Measurements from ENCODE around the gene CFAP221. TPM values are rescaled to one million over a fixed set of nuclear protein-coding genes. Genes with fewer than 3 reads are reported as not detected.

Gene CFAP221
- total and polyA plus RNA-seq, 2 donors (not counting 3 experiments of a cell fraction or from before 2014, with no cell fraction given): 0.06 TPM; not detected in 1

GRCh38 chr2:119691189-119691588 is 146.9 kb downstream of the CFAP221 start:
- Histone ChIP-seq H3K9me3 (replicated peaks; ENCODE audit: control insufficient read depth, insufficient read depth, low read length) (no peaks in the 10 kb centered on the region), H3K27me3 (ENCODE audit: control insufficient read depth in 2 of 2, insufficient read depth in 2 of 2, low read length in 2 of 2) (no peaks in the 10 kb centered on the region), H3K4me3 (replicated peaks in 1 of 3; ENCODE audit: insufficient read depth in 1 of 3, low read depth in 1 of 3, low read length in 3 of 3) (no peak overlapping the region), H3K27ac (ENCODE audit: insufficient read depth, low read depth, low read length) (no peak overlapping the region), H3K4me1 (ENCODE audit: control insufficient read depth, extremely low read depth, insufficient read depth, low read length) (no peaks in the 10 kb centered on the region), H3K36me3 (ENCODE audit: control insufficient read depth in 2 of 2, extremely low read depth in 1 of 2, insufficient read depth in 2 of 2, low read length in 2 of 2) (no peaks in the 10 kb centered on the region), H3K4me2 (ENCODE audit: insufficient read depth, low read length) (no peak overlapping the region), H4K20me1 (replicated peaks; ENCODE audit: control insufficient read depth, extremely low read depth, insufficient read depth, low read length) (no peaks in the 10 kb centered on the region), H3K9ac (replicated peaks; ENCODE audit: extremely low read depth, insufficient read depth, low read length) (no peak overlapping the region), H2AFZ (ENCODE audit: low read depth, low read length) (no peak overlapping the region), H3K9me1 (replicated peaks; ENCODE audit: control insufficient read depth, extremely low read depth, insufficient read depth, low read length) (no peaks in the 10 kb centered on the region), H3K79me2 (ENCODE audit: control insufficient read depth, insufficient read depth, low read length) (no peaks in the 10 kb centered on the region)
- no TSS peak for BruUV-seq (replicated peaks)
- no peak for TF ChIP-seq POLR2AphosphoS5 (IDR thresholded peaks at IDR 0.05; ENCODE audit: insufficient read depth, low read depth, low read length)
- no peak for TF ChIP-seq MYC (IDR thresholded peaks at IDR 0.05; ENCODE audit: low read depth, low read length)
- no peak for FAIRE-seq
- ChIA-PET POLR2A (no interaction called here), CTCF (interaction anchor here (1.1 to 2.6 kb wide), 2 partner anchors 12 kb away, joined by 3 to 12 read pairs; partner anchors contain the start of gene TMEM177)
- DNase-seq (ENCODE audit: low read depth, low spot score): no peak
- intact Hi-C loops (cut with micrococcal nuclease) (no loop called here), dilution Hi-C loops (cut with MboI; ENCODE audit: extremely low pct_ligation_motif_present, low sequenced_read_pairs) (no loop called here)

GRCh38 chr2:119691651-119692245 is 147.5 kb downstream of the CFAP221 start:
- H2AFZ ChIP-seq (ENCODE audit: low read depth, low read length): no peak overlapping the region
- no TSS peak for BruUV-seq (replicated peaks)

More at GRCh38 chr2:119691651-119692245, 147.5 kb downstream of the CFAP221 start:
- no peaks in the 10 kb centered on the region for H3K4me1 ChIP-seq (ENCODE audit: control insufficient read depth, extremely low read depth, insufficient read depth, low read length)
- H3K27ac ChIP-seq (ENCODE audit: insufficient read depth, low read depth, low read length): no peak overlapping the region
- H3K79me2 ChIP-seq (ENCODE audit: control insufficient read depth, insufficient read depth, low read length): no peaks in the 10 kb centered on the region
- no peak for FAIRE-seq
- H3K9me3 ChIP-seq (replicated peaks; ENCODE audit: control insufficient read depth, insufficient read depth, low read length): no peaks in the 10 kb centered on the region
- POLR2A ChIA-PET: no interaction called here
- H3K4me3 ChIP-seq (replicated peaks in 1 of 3; ENCODE audit: insufficient read depth in 1 of 3, low read depth in 1 of 3, low read length in 3 of 3): no peak overlapping the region
- DNase-seq (ENCODE audit: low read depth, low spot score): no peak
- intact Hi-C loops (cut with micrococcal nuclease) (no loop called here), dilution Hi-C loops (cut with MboI; ENCODE audit: extremely low pct_ligation_motif_present, low sequenced_read_pairs) (no loop called here)
- CTCF ChIA-PET: interaction anchor here (0.9 to 2.6 kb wide), 3 partner anchors 11 to 483 kb away, joined by 3 to 12 read pairs (median 4); partner anchors contain the start of gene TMEM177
- no peaks in the 10 kb centered on the region for H4K20me1 ChIP-seq (replicated peaks; ENCODE audit: control insufficient read depth, extremely low read depth, insufficient read depth, low read length)
- H3K9me1 ChIP-seq (replicated peaks; ENCODE audit: control insufficient read depth, extremely low read depth, insufficient read depth, low read length): no peaks in the 10 kb centered on the region
- TF ChIP-seq FOS (IDR thresholded peaks at IDR 0.05; ENCODE audit: borderline replicate concordance, insufficient read depth, low read length) (no peak), POLR2AphosphoS5 (IDR thresholded peaks at IDR 0.05; ENCODE audit: insufficient read depth, low read depth, low read length) (no peak), MYC (IDR thresholded peaks at IDR 0.05; ENCODE audit: low read depth, low read length) (no peak), GATA2 (IDR thresholded peaks at IDR 0.05; ENCODE audit: insufficient read depth, insufficient read length, low read depth, low read length) (no peak), EZH2 (IDR thresholded peaks at IDR 0.05; ENCODE audit: borderline replicate concordance, low read depth, low read length, severe bottlenecking) (no peak), JUN (IDR thresholded peaks at IDR 0.05; ENCODE audit: borderline replicate concordance, insufficient read depth, insufficient read length, low read depth) (no peak), POLR2A (IDR thresholded peaks at IDR 0.05; ENCODE audit: low read depth, low read length) (no peak), MAX (IDR thresholded peaks at IDR 0.05; ENCODE audit: insufficient read depth, insufficient read length) (no peak), CTCF (IDR thresholded peaks at IDR 0.05; ENCODE audit: extremely low read depth in 1 of 2, insufficient read depth in 1 of 2, low read depth in 1 of 2, low read length in 2 of 2) (no peak)
- no peaks in the 10 kb centered on the region for H3K36me3 ChIP-seq (ENCODE audit: control insufficient read depth in 2 of 2, extremely low read depth in 1 of 2, insufficient read depth in 2 of 2, low read length in 2 of 2)
- no peak overlapping the region for H3K4me2 ChIP-seq (ENCODE audit: insufficient read depth, low read length)
- no peak overlapping the region for H3K9ac ChIP-seq (replicated peaks; ENCODE audit: extremely low read depth, insufficient read depth, low read length)
- no peaks in the 10 kb centered on the region for H3K27me3 ChIP-seq (ENCODE audit: control insufficient read depth in 2 of 2, insufficient read depth in 2 of 2, low read length in 2 of 2)

All from endothelial cell of umbilical vein (primary cell).